CD4-positive, alpha-beta T cell treated with Interleukin-15 for 4 hours (primary cell): ENCODE measurements around the gene FBXO47.
A peak's percentile ranks its signal among the peaks of the same experiment; 100 is the strongest.

ENCODE experiments used
- DNase-seq: peaks from one replicate; pipeline ENCODE4 v3.0.0-alpha.2; 2020; ENCODE audit warnings: low spot score

Gene FBXO47

GRCh38 chr17:38904892-38905291 lies 62.3 kb downstream of the FBXO47 start:
- no peak for DNase-seq

DNA sequence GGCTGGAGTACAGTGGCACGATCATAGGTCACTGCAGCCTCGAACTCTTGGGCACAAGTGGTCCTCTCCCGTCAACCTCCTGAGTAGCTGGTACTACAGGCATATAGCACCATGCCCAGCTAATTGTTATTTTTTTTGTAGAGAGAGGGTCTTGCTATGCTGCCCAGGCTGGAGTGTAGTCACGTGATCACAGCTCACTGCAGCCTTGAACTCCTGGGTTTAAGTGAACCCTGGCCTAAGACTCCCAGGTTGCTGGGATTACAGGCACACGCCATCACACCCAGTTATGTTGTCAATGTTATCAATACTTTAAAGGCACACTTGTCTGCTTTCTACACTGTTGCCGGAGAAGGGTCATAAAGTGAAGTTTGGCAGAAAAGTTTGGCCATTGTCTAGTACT lies 63.8 kb downstream of the FBXO47 start:
- no peak for DNase-seq

DNA sequence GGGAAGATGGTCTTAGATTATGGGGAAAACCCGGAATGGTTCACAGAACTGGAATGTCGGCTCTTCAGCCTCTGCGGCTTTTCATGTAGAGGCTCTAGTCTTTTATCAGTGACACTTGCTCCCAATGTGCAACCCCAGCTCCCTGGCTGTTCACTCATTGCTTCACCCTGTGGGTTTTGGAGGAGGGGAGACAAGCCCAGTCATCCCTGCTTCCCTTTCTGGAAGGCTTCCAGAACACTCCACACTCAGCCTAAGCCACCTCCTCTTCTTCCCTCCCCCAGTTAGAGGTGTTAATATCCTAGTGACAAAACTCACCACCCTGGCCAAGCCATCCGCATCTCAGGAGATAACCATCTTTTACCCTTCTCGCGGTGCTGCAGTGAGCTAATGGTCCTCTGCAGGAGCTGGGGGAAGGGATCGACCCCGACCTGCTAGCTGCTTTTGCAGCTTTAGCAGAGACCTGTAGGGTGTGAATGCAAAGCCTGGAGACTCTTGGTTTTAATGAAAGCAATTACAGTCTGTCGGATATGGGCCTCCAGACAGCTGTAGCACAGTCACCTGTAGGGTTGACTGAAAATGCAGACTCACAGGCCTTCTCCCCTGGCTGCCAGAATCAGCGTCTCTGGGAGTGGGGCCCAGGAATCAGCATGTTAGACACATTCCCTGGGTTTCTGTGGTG lies 66.1 kb downstream of the FBXO47 start:
- peak; percentile 54 for DNase-seq

- DNase-seq, result no peak
Measured at GRCh38 chr17:38899421-38899820, 67.8 kb downstream of the FBXO47 start.

GRCh38 chr17:38898812-38899348 lies 68.3 kb downstream of the FBXO47 start:
- peak; percentile 85 for DNase-seq

- no peak for DNase-seq
Measured at GRCh38 chr17:38898291-38898679, 68.9 kb downstream of the FBXO47 start.

DNA sequence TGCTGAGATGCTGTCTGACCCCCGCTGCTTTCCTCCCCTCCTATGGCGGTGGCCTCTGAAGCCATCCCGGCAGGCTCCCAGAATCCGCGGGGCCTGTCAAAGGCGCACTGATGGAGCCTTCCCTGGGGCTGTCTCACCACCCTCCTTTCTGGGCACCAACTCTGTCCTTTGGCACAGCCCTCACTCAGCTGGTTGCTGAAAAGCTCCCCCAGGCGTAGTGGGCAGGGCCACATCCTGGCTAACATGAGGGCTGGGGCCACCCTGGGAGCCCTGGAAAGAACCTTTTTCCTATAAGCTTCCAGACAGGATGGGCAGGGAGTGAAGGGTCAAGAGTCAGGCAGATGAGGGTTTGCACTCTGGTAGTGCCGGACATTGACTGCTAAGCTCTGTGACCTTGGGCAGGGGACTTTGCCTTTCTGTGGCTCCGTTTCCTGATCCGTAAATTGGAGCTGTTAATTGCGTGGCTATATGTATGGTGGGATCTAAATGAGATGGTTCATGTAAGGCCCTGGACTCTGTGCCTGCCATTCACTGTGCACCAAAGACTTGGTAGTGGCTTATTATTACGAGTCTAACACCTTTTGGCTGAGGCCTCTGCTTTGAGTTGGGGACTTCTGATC lies 69.4 kb downstream of the FBXO47 start:
- no peak for DNase-seq

- no peak for DNase-seq
Measured at GRCh38 chr17:38897176-38897575, 70.0 kb downstream of the FBXO47 start.

GRCh38 chr17:38896346-38896954 lies 70.8 kb downstream of the FBXO47 start:
- DNase-seq, result no peak

- no peak for DNase-seq
Measured at GRCh38 chr17:38894276-38894675, 72.9 kb downstream of the FBXO47 start.

- DNase-seq, result no peak
Measured at GRCh38 chr17:38893607-38894006, 73.6 kb downstream of the FBXO47 start.

GRCh38 chr17:38893113-38893512 lies 74.1 kb downstream of the FBXO47 start:
- no peak for DNase-seq

GRCh38 chr17:38892620-38893019 lies 74.6 kb downstream of the FBXO47 start:
- DNase-seq, result no peak

- DNase-seq, result no peak
Measured at GRCh38 chr17:38892083-38892482, 75.1 kb downstream of the FBXO47 start.

GRCh38 chr17:38891441-38891840 lies 75.8 kb downstream of the FBXO47 start:
- DNase-seq, result no peak

GRCh38 chr17:38890410-38890746 lies 76.8 kb downstream of the FBXO47 start:
- no peak for DNase-seq

- no peak for DNase-seq
Measured at GRCh38 chr17:38889745-38890409, 77.3 kb downstream of the FBXO47 start.

GRCh38 chr17:38888842-38889241 lies 78.4 kb downstream of the FBXO47 start:
- DNase-seq, result no peak

GRCh38 chr17:38886643-38887010 lies 80.6 kb downstream of the FBXO47 start:
- no peak for DNase-seq
